NOMO-1 treated with dmso at 0.1 percent for 144 hours (cell line): ENCODE results near the gene AGBL4.
A peak's percentile ranks its signal among the peaks of the same experiment; 100 is the strongest.

Experiments
- DNase-seq: peaks from one replicate; lab custom pipeline; 2025; ENCODE audit not compliant: unreplicated experiment; lab: John Stamatoyannopoulos, UW

AGBL4 gene

DNA sequence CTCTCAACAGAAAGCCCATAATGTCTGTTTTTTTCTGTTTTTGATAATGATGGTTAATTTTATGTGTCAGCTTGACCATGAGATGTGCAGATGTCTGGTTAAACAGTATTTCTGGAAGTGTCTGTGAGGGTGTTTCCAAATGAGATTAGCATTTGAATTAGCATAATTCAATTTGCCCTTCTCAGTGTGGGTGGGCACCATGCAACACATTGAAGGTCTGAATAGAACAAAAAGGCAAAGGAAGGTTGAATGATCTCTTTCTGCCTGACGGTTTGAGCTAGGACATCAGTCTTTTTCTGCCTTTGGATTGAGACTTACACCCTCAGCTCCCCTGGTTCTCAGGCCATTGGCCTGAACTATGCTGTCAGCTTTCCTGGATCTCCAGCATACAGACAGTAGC is 1516.9 kb downstream of the AGBL4 start:
- no peak for DNase-seq

DNA sequence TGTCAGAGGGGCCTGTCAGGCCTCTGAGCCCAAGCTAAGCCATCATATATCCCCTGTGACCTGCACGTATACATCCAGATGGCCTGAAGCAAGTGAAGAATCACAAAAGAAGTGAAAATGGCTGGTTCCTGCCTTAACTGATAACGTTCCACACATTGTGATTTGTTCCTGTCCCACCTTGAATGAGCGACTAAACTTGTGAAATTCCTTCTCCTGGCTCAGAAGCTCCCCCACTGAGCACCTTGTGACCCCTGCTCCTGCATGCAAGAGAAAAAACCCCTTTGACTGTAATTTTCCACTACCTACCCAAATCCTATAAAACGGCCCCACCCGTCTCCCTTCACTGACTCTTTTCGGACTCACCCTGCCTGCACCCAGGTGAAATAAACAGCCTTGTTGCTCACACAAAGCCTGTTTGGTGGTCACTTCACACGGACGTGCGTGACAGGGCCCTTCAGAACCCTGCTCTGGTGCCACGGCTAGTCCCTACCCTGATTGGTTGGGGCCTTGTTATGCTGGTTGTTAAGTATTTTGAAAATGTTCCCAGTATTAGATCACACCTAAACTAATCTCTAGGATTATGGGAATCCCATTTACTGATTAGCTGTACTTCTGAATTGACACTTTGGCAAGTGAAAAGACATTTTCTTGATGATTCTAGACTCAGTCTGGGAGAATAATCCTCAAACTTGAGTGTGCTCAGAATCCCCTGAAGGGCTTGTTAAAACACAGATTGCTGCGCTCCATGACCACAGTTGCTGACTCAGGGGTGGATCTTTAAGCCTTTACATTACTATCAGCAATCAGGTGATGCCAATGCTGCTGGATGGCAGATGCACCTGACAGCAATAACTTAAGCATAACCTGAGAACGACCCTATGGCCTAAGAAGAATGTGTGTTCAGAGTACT is 1523.0 kb downstream of the AGBL4 start:
- no peak for DNase-seq

GRCh38 chr1:48499211-48499735 is 1524.5 kb downstream of the AGBL4 start:
- DNase-seq: no peak

- DNase-seq: peak; percentile 58
Measured at GRCh38 chr1:48498096-48498791, 1525.5 kb downstream of the AGBL4 start.

DNA sequence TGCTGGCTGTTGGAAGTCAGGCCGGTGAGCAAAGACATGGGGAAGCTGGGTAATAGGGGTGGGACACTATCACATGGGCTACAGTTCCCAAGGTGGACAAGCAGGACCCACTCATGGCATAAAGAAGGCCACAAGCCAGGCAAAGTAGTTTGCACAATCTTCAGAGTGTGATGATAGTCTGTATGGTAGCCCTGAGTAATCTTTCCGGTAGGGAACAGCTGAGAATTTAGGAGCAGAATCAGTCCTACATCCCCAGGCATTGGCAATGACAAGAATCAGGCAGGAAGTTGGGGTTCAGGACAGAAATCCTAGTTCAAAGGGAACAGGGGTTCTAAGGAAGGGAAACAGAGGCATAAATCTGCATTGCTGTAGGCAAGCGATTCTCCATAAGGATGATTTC is 1527.8 kb downstream of the AGBL4 start:
- DNase-seq: no peak

- no peak for DNase-seq
Measured at GRCh38 chr1:48495166-48495565, 1528.6 kb downstream of the AGBL4 start.

GRCh38 chr1:48493970-48494769 is 1529.6 kb downstream of the AGBL4 start:
- DNase-seq: no peak

DNA sequence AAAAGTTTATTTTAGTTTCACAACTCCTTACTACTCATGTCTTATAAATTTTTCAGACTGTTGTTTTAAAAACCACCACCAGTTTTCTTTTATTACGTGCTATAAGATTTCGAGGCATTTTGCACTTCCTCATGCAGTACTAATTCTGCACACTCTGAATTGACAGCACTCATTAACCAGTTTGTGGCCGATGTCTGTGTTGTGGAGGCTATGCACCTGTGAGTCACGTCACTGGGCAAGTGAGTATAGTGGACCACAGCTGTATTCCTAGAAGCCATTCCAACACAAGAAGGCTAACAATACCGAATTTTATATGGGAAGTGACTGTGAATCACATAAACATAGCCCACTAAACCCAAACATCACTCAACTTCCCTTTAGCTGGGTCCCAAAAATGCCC is 1530.7 kb downstream of the AGBL4 start:
- DNase-seq: no peak

GRCh38 chr1:48492392-48492791 is 1531.4 kb downstream of the AGBL4 start:
- DNase-seq: no peak

GRCh38 chr1:48488721-48489120 is 1535.0 kb downstream of the AGBL4 start:
- DNase-seq: no peak
